ENCODE measurements around the gene GAL3ST2.
"Not testable (repeated sequence)": the region's sequence is repeated elsewhere in the genome, so short reads cannot be mapped to it uniquely, and the experiment has no call there.

GAL3ST2 gene

DNA sequence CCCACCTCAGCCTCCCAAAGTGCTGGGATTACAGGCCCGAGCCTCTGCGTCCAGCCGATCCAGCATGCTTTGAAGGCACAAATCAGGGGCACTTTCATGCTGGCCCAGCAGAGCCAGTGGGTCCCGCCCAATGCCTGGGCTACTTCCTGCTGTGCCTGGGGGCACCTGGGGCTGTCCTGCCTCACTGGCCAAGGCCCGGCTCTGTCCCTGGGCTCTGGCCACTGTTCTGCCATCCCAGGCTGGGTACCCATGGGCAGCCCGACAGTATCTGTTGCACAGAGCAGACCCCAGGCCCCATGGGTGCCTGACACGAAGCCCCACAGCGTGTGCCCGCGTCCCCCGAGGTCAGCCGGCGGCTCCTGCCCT is 6.8 kb upstream of the GAL3ST2 start:
- no peak for DNase-seq

DNA sequence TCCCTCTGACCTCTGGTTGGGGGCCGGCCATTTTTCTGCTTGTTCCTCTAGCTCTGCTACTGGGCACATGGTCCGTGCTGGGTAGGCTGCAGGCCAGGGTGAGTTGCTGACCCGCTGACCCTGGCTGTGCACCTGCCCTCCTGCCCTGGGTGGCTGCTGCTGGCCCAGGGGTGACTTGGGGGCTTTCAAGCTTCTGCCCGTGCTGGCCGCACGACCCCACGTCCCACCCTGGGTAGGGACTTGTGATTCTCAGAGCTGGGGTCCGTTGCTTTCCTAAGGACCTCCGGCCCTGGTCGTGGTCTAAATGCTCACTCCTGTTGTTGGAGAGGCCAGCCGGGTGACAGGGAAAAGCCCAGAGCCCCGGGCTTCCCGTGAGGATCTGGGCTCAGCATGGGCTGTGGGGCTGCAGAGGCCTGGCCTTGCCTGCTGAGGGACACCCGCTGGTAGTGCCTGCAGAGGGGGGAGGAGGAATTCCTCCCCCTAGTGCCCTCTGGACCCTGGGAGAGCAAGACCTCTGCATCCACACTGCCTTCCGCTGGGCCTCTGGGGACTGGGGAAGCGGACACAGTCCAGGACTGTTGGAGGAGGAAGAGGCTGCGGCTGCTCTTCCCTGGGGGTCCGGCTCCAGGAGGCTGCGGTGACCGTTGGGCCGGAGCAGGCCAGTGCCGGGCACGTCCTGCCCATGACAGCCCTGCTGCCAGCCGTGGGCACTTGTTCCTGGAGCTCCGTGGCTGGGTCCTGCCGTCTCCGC is 6.3 kb upstream of the GAL3ST2 start:
- DNase-seq, result no peak

DNA sequence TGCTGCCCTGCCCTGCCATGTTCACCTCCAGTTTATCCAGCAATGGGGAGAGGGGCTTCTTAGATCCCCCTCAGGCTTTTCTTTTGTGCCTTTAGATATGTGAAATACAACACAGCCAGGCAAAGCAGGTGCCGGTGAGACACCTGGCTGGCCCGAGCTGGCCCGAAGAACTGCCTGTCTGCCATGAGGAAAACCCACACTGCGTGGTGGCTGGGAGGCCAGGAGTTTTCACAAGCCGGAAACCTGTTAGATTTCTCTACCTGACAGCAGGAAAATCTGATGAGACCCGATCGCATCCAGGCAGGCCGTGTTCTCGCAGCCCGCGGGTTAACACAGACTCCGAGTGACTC is 5.7 kb upstream of the GAL3ST2 start:
- DNase-seq, result no peak

DNA sequence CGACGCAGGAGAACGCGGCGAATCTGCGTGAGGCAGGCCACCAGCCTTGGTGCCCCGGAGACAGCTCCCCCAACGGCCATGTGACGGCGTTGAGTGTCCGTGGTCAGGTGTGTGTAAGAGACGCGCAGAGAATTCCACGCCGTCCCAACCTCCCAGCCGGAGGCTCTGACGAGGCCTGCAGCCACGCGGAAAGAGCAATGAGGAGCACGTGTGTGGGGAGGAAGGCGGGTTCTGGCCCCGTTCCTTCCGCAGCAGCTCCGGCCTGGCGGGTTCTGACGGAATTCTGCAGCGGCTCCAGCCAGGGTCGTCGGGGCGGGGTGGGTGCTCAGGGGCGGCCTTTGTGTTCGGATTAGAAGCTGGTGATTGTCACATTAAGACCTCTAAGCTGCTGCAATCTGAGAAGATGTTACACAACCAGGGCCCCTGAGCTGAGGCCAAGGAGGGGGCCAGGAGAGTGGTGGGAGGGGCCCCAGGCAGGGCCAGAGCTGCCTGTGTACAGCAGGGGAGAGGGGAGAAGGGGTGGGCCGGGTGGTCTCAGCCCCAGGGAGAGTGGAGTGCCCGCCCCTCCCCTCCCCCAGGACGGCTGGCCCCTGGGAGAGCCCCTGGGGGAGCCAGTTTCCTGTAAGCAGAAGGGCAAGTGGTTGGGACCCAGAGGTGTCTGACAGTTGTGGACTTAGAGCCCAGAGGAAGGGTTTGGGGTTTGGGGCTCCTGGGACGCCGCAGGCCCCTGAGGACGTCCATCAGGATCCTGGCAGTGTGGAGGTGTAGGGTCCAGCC is 5.1 kb upstream of the GAL3ST2 start:
- DNase-seq, result no peak

DNA sequence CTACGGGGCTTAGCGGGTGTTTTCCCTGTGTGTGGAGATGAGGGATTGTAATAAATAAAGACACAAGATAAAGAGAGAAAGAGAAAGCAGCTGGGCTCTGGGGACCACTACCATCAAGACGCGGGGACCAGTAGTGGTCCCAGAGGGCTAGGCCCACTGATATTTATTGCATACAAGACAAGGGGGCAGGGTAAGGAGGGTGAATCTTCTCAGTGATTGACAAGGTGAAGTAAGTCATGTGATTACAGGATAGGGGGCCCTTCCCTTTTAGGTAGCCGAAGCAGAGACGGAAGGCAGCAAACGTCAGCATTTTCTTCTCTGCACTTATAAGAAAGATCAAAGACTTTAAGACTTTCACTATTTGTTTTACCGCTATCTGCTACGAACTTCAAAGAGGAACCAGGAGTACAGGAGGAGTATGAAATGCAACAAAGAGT is 4.5 kb upstream of the GAL3ST2 start:
- DNase-seq, result no peak

DNA sequence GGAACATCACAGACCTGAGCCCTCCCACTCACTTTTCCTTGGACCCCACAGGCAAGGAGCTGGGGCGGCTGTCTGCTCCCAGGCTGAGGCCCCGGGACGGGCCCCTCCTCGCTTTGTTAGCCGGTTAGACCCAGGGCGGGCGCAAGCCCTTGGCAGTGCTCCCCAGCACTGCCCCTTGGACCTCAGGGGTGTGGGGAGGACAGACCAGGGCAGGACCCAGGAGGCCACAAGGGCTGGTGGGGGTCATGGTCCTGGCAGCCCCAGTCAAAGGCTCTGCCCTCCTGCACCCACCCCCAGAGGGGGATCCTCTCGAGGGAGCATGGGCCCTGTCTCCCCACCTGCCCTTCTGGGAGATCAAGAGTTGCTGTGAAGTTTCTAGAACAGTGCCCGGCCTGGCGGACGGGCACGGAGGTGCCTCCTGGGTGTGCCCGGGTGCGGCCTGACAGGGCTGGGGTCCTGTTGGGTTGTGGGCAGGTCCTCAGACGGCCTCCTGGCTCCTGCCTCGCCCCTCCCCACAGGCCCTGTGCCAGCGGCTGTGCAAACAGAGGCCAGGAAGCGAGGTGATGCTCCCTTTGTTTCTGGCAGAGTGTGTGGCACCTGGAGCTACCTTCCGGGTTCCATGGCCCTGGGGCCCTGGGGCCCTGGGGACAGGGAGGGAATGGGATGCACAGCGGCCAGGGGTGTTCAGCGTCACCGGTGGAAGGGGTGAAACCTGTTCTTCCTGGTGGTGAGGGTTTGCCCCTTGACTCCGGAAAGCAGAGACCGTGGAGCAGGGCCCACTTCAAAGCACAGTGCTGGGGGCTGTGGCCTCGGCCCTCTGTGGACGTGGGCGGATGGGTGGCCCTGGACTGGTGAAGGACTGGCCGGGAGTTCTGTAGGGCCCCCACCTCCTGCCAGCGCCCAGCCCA is 2.9 kb upstream of the GAL3ST2 start:
- DNase-seq, result no peak

DNA sequence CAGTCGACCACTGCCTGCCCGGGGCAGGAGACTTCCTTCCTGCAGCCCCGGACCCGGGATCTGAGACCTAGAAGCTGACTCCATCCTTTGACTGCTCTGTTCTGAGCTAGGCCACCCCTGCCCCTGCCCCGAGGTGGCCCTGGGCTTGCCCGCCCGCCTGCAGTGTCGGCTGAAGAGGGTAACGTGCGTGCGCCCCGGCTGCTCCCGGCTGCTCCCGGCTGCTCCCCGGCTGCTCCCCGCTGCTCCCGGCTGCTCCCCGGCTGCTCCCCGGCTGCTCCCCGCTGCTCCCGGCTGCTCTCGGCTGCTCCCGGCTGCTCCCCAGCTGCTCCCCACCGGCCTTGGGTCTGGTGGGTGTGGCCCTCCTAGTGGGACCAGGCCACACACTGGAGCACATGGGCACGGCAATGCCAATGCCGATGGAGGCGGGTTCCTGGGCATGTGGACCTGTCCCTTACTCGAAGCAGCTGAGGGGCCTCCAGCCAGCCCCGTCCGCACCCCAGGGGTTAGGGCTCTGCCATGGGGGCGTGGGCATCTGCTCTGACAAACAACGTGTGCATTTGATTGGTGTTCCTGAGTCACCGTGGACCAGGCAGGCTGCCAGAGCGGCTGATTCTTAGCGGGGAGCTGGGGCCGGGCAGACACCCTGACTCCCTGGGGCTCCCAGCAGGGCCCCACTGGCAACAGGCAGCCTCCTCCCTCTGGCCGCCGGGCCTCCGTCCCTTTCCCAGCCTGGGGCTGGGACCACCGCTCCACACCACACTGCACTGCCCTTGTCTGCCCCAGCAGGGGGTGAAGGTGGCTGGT is 2.0 kb upstream of the GAL3ST2 start:
- DNase-seq, result no peak

DNA sequence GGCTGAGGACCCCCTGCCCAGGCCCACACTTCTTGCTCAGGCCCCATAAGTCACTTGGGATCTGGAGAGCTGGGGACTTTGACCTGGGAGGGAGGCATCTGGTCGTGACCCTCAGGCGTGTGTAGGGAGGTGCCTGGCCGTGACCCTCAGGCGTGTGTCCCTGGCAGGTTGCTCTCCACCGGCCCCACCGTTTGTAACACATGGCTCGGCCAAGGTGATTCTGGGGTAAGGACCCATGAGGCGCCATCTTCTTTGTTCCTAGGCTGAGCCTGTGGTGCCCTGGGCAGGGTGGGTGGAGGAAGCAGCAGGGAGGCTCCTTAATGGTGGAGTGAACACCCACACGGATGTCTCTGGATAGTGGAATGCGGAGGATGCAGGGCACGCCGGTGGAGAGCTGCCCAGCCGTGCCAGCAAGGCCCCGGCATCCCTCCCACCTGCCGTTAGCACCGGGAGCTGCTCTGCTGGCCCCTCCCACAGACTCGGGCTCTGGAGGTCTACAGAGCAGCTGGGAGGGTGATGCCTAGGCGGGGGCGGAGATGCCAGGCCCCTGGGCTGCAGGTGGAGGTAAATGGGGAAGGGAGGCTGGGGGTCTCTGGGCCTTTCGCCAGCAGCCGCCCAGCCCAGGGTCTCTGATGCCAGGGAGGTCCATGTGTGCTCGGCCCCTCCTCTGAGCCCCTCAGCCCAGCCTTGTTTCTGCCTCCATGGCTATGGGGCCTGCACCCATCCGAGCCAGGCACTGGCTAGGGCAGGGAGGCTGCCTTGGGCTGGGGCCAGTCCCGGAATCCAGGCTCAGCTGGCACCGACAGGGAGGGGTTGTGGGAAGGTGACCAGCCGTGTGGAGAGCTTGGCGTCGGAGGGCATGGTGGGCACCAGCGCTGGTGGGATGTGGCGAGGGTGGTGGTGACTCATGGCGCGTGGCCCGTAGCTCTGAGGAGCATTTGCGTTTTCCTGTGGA is 1.1 kb upstream of the GAL3ST2 start:
- no peak for DNase-seq

DNA sequence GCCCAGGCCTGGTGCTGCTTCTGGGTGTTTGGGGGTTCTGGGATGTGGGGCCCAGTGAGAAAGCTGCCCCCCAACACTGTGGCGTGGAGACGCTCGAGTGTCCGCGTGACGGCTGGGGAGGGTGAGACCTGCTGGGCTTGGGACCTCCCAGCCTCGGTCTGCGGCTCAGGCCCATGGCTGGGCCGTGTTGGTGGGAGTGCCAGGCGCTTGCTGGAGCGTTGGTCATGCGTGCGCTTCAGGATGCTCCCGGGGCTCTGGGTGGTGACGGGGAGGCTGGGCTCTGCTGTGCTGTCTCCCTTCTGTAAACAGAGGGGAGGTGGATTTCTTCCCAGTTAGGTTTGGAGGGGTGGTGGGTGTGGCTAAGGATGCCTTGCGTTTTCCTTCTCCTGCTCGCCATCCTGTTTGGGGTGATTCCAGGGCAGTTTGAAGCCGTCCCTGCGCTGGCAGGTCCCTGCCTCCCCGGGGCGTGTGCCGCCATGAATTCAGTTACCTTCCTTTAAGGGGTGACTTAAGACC is 606 bp downstream of the GAL3ST2 start:
- no peak for DNase-seq

DNA sequence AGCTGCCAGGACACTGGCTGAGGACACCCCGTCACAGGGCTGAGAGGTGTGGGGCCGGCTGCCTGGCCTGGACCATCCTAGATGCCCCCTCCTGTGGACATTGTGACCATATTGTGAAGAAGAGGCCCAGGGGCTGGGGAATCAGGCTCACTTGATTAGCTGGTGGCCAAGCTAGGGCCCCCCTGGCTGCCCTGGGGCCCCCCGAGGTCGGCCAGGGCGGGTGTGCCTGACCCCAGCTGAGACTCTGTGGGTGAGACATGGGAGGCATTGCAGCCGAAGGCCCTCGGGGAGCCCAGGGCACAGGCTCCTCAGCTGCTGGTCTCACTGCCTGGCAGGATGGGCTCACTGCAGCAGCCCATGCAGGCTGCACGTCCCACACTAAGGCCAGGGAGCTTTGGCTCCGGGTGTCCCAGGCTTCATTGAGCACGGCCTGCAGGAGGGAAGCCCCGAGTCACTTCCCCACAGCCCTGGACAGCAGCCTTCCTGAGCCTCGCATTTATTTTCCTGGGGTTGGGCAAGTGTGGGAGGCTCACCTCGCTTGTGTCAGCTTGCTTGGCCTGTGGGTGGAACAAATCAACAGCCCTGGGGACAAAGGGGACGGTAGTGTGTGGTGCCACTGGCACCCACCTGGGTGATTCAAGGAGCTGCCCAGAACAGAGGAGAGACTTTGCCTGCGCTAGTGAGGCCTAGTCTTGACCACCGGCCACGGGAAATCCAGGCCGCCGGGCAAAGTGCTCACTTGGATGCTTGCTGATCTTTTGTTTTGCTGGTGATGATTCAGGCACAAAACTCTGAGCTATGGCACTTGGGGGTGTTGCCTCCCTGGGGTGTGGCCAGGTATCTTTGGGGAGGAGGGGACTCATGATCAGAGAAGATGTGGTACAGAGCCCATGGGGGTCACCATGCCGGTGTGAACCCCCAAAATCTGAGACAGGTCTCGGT is 1.3 kb downstream of the GAL3ST2 start:
- DNase-seq, result no peak

DNA sequence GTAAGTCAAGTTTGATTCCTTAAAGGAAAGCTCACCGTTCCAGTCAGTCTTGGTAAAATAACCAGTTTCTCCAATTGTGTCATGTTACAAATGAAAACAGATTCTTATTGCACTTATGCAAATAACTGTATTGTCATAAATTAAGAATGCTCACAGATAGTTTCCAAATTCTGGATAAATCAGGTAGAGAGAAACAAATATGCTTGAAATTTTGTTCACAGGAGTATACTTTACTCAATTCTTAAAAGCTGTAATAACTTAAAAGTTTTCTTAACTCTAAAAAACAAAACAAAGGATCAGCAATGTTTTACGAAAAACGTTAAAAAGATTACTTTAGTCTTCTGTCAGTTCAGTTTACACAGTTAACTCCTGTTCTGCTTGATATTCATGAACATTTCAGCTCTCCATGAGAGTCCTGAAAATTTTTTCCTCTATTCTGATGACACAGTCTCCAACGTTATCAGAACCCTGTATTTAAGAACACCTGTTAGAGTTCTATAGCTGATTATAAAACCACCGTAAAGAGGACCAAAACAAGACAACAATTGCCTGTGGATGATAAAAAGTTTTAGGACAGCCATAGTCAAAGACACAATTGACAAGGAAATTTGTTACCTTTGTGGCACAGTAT is 4.4 kb downstream of the GAL3ST2 start:
- no peak for DNase-seq

DNA sequence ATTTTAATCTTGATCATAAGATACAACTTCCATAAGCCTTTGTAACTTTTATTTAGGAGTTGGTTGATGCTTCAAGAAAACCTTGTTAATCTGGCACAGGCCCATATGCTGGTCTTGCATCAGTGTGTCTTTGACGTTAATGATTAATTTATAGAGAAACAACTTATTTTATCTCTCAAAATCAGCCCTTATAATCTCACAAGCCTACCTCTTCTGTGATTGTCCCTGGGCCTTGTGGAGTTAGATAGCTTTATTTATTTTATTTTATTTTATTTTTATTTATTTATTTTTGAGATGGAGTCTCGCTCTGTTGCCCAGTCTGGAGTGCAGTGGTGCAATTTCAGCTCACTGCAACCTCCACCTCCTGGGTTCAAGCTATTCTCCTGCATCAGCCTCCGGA is 5.4 kb downstream of the GAL3ST2 start:
- DNase-seq, result not testable (repeated sequence)

DNA sequence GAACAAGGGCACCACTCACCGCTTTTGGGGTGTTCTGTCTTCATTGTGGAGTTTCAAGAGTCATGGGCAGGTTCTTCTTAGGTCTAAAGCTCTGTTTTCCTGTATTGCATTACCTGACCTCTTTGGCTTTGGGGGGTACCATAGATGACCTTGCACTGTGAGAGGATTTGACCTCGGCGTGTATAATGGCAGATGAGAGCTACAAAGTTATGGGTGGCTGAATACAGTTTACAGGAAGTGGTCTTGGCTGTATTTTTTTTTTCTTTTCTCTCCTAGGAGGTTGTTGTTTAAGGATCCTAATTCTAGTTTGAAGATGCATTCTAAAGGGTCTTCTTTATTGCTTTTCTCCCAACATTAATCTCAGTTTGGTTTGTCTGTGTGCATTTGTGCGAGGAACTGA is 11.5 kb downstream of the GAL3ST2 start:
- DNase-seq, result no peak

DNA sequence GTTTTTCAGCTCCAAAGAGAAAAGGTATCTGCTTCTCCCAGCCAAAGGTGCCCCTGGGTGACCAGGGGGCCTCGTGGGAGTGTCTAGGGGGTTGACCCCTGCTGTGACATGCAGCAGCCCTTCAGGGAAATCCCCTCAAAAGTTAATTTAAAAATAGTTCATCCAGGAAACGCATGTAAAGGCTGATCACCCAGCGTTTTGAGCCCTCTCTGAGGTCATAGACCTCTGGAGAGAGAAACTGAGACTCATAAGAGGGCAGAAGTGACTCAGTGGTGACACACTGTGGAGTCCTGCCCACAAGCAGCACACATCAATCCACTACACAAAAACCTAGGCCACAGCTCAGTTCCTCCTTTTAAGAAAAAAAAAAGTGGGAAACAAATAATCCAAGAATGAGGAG is 11.9 kb downstream of the GAL3ST2 start:
- DNase-seq, result peak; percentile 79

DNA sequence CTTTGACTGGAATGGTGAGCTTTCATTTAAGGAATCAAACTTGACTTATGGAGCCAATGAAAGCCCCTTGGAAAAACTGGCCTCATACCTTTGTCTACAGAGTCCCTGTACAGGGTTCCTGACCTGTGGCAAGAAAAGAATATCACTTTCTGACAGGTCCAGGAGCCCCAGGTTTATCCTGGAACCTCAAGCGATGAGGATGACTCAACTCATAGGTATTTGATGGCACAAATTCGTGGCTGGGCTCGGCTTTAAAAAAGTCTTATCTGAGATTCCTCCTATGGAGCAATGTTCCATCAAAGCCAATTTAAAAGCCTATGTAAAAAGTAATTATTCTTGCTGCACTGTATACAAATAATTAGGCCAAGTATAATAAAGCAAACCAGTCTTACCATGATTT is 14.8 kb downstream of the GAL3ST2 start:
- not testable (repeated sequence) for DNase-seq

DNA sequence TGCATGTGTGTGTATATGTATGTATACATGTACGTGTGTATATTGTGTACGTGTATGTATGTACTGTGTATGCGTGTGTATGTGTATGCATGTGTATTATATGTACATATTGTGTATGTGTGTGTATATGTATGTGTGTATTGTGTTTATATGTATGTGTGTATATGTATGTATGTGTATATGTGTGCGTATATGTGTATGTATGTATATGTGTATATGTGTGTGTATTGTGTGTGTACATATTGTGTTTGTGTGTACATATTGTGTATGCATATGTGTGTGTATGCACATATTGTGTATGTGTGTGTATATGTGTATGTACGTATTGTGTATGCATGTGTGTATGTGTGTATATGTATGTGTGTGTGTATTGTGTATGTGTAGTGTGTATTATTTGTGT is 16.8 kb downstream of the GAL3ST2 start:
- DNase-seq, result no peak

DNA sequence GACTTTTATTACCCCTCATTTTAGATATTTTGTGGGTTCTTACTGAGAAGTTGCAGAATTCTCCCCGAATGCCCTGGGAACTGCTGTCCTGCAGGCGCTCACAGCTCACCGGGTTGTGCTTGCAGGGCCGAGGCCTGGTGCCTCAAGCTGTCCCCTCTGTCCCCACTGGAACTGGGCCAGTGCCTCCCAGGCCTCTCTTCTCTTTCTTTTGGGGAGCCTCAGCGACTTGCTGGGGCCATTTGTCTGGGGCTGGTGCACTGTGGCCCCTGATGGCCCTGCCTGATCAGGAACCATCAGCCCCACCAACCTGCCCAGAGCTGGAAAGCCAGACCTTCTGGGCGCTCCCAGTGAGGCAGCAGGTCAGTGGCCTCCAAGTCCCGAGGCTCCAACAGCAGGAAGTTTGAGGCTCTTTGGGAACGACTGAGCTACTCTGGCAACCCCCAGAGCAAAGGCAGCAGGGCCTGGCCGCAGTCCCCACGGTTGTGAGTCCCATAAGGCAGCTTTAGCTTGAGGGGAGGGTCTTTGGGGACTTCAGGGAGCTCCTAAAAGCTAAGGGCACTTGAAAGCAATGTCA is 17.7 kb downstream of the GAL3ST2 start:
- DNase-seq, result no peak

DNA sequence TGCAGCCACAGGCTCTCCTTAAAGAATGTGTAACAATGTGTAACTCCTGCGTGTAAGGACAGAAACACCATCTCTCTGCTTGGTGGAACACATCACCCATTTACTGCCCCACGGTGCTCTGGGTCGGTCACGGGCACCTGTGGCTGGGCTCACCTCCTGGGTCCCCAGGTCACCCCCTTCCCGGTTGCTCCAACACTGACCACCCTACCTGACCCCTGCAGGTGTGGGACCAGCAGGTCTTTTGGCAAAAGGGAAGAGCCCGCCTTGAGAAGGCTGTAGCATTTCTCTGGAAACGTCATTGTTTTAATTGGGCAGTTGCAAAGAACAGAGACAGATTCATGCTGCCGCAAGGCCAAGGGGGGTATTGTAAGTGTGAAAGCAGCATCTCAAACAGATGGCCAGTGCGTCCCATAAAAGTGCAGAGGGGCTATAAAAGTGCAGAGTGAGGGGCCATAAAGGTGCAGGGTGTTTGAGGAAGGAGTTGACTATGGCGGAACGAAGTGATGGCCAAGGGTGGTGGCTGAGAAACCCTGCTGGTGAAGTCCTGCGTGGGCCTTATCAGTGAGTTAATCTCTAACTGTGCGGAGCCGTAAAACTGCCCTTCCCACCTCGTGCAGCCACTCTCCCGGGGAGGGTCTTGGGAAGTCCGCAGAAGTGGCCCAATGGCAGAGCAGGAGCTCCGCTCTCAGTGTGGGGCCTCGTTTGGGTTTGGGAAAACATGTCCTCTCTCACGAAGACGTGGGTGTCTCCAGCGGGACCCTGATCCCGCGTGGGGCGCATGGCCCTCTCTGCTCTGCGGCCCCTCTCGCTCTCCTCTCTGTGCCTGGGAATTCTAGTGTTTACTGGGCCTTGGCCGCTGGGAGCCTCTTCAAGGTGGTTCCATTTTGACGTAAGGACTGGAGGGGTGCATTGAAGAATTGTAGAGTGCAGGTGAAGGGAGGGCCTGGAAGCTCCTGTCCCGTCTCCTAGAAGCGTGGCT is 18.7 kb downstream of the GAL3ST2 start:
- DNase-seq, result no peak
